Measurements from ENCODE around the gene FCF1. TPM values are rescaled to one million over a fixed set of nuclear protein-coding genes. Genes with fewer than 3 reads are reported as not detected.

FCF1 gene
- total and polyA plus RNA-seq, 10 donors: 6.9 to 42.2 (median 32.8) TPM

- Histone ChIP-seq H3K9me3 (no peaks in the 10 kb centered on the region), H3K27ac (peak overlapping the region in 4 of 8 donors; percentile 39 to 81 (median 60)), H3K4me1 (peaks cover 8 to 38% (median 23%) of the 10 kb centered on the region in 6 donors), H3K36me3 (peaks cover 0 to 100% (median 40%) of the 10 kb centered on the region in 6 donors), H3K4me3 (peak overlapping the region in 1 of 8 donors; percentile 8), H3K27me3 (replicated peaks in 1 of 7) (no peaks in the 10 kb centered on the region)
- intact Hi-C loops (cut with DNase I; ENCODE audit: low total_unique reads): no loop called here
- DNase-seq: no peak
- TF ChIP-seq POLR2A (IDR thresholded peaks at IDR 0.05) (no peak), POLR2AphosphoS5 (IDR thresholded peaks at IDR 0.05) (no peak), CTCF (IDR thresholded peaks at IDR 0.05 in 8 of 11, conservative IDR thresholded peaks at IDR 0.05 in 3 of 11) (no peak)
- 16 to 46% (median 26%) methylated on average over 3 of the region's 3 CpGs for WGBS, 5 donors
Observed at GRCh38 chr14:74683406-74683805, 29.5 kb upstream of the FCF1 start.

- peaks cover 0 to 100% (median 38%) of the 10 kb centered on the region in 6 donors for H3K36me3 ChIP-seq
- peak overlapping the region in 7 of 8 donors; percentile 35 to 81 (median 77) for H3K27ac ChIP-seq
- no peak for TF ChIP-seq CTCF (IDR thresholded peaks at IDR 0.05 in 8 of 11, conservative IDR thresholded peaks at IDR 0.05 in 3 of 11)
- TF ChIP-seq POLR2A (IDR thresholded peaks at IDR 0.05): no peak
- peak in 1 of 3 donors; percentile 50 for TF ChIP-seq POLR2AphosphoS5 (IDR thresholded peaks at IDR 0.05)
- intact Hi-C loops (cut with DNase I; ENCODE audit: low total_unique reads): no loop called here
- no peaks in the 10 kb centered on the region for H3K9me3 ChIP-seq
- peaks cover 8 to 38% (median 23%) of the 10 kb centered on the region in 6 donors for H3K4me1 ChIP-seq
- WGBS, 5 donors: 36 to 64% (median 44%) methylated on average over 12 of the region's 12 CpGs
- peak; percentile 90 for DNase-seq
- peak overlapping the region in 1 of 8 donors; percentile 8 for H3K4me3 ChIP-seq
- H3K27me3 ChIP-seq (replicated peaks in 1 of 7): no peaks in the 10 kb centered on the region
Observed at GRCh38 chr14:74684434-74684833, 28.5 kb upstream of the FCF1 start.

- no peak for TF ChIP-seq CTCF (IDR thresholded peaks at IDR 0.05 in 8 of 11, conservative IDR thresholded peaks at IDR 0.05 in 3 of 11)
- no peak for TF ChIP-seq POLR2AphosphoS5 (IDR thresholded peaks at IDR 0.05)
- no peak for TF ChIP-seq POLR2A (IDR thresholded peaks at IDR 0.05)
- Histone ChIP-seq H3K4me1 (peaks cover 8 to 38% (median 23%) of the 10 kb centered on the region in 6 donors), H3K27me3 (replicated peaks in 1 of 7) (no peaks in the 10 kb centered on the region), H3K4me3 (no peak overlapping the region), H3K9me3 (no peaks in the 10 kb centered on the region), H3K27ac (peak overlapping the region in 7 of 8 donors; percentile 35 to 81 (median 77)), H3K36me3 (peaks cover 0 to 100% (median 40%) of the 10 kb centered on the region in 6 donors)
- intact Hi-C loops (cut with DNase I; ENCODE audit: low total_unique reads): no loop called here
- WGBS, 5 donors: 61 to 74% (median 73%) methylated on average over 2 of the region's 2 CpGs
- no peak for DNase-seq
Observed at GRCh38 chr14:74685056-74685455, 27.9 kb upstream of the FCF1 start.

- DNase-seq: no peak
- H3K4me3 ChIP-seq: no peak overlapping the region
- TF ChIP-seq POLR2AphosphoS5 (IDR thresholded peaks at IDR 0.05): no peak
- 87 to 94% (median 88%) methylated on average over 3 of the region's 3 CpGs for WGBS, 5 donors
- intact Hi-C loops (cut with DNase I; ENCODE audit: low total_unique reads): no loop called here
- no peaks in the 10 kb centered on the region for H3K27me3 ChIP-seq (replicated peaks in 1 of 7)
- peak overlapping the region in 2 of 8 donors; percentile 7 to 81 for H3K27ac ChIP-seq
- peaks cover 0 to 100% (median 47%) of the 10 kb centered on the region in 6 donors for H3K36me3 ChIP-seq
- H3K4me1 ChIP-seq: peaks cover 8 to 38% (median 23%) of the 10 kb centered on the region in 6 donors
- no peaks in the 10 kb centered on the region for H3K9me3 ChIP-seq
Observed at GRCh38 chr14:74685921-74686678, 26.8 kb upstream of the FCF1 start.

Measured in spleen (tissue), 11 donors.